Lung microvascular endothelial cell (primary cell): Measurements from ENCODE around the gene TCAIM. TPM values are rescaled to one million over a fixed set of nuclear protein-coding genes. Genes with fewer than 3 reads are reported as not detected.
"Not testable (repeated sequence)": the region's sequence is repeated elsewhere in the genome, so short reads cannot be mapped to it uniquely, and the experiment has no call there.

ENCODE experiments used
- DNase-seq, 2 donors: peaks; one replicate each; pipeline versions ENCODE4 v3.0.0 to v3.0.0-alpha.2; 2010; ENCODE audit warnings: low read depth in 2 of 2
- total RNA-seq: library from RNA; depleted of rRNA; stranded (reverse); fragments of >200 nt; gene quantifications from 2 replicates; pipeline ENCODE4 v1.2.1, GENCODE V29; 2014

Gene TCAIM
- total RNA-seq, 1 donor from 2014 or later, result 14.9 TPM

DNA sequence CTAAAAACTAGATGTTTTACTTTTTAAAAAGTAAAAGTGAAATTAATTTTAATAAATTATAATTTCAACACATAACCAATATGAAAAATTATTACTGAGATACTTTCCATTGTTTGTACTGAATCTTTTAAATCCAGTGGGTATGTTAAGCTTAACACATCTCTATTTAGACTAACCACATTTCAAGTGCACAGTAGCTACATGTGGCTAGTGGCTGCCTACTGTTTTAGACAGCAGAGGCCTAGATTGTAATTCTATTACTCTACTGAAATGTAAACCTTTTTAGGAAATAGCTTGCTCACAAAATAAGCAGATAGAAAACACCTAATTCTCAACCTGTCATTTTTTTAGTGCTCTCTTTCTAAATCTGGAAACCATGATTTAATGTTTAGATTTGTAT is 4.9 kb downstream of the TCAIM start:
- no peak for DNase-seq

DNA sequence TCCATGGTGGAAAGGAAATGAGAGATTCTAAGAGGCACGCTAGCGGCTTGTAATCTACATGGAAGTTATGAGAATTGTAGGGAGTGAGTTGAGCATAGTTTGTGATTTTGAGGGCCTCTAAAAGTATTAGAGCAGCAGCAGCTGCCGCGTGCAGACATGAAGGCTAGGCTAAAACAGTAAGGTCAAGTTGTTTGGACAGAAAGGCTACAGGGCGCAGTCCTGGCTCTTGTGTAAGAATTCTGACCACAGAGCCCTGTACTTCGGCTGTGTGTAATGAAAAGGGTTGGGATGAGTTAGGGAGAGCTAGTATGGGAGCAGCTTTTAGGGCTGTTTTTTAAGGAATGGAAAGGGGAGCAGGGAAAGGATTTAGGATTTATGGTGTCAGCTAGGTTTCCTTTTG is 8.0 kb downstream of the TCAIM start:
- not testable (repeated sequence) for DNase-seq

DNA sequence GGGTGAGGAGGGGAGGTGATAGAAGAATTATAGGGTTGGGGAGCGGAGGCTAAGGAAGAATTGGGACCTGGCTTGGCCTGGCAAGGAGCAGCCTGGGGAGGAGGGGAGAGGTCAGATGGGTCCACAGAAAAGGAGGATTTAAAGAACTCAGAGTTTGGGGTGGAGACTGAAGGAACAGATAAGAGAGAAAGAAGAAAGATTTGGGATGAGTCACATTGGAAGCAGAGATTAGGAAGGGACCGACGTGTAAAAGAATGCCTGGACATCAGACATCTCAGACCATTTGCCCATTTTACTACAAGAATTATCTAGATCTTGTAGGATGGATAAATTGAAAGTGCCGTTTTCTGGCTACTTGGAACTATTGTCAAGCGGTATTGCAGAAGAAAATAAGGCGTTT is 10.4 kb downstream of the TCAIM start:
- DNase-seq, result no peak

DNA sequence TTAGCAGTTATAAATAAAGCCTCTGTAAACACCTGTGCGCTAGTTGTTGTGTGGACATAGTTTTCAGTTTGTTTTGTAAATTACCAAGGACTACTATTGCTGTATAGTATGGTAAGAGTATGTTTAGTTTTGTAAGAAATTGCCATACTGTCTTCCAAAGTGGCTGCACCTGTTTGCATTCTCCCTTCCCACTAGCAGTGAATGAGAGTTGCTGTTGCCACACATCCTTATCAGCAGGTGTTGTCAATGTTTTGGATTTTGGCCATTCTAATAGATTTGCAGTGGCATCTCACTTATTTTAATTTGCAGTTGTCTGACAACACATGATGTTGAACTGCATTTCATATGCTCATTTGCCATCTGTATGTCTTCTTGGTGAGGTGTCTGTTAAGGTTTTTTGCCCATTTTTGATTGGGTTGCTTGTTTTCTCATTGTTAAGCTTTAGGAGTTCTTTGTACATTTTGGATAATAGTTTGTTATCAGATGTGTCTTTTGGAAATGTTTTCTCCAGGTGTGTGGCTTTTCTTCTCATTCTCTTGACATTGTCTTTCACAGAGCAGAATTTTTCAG is 14.9 kb downstream of the TCAIM start:
- DNase-seq, result no peak

DNA sequence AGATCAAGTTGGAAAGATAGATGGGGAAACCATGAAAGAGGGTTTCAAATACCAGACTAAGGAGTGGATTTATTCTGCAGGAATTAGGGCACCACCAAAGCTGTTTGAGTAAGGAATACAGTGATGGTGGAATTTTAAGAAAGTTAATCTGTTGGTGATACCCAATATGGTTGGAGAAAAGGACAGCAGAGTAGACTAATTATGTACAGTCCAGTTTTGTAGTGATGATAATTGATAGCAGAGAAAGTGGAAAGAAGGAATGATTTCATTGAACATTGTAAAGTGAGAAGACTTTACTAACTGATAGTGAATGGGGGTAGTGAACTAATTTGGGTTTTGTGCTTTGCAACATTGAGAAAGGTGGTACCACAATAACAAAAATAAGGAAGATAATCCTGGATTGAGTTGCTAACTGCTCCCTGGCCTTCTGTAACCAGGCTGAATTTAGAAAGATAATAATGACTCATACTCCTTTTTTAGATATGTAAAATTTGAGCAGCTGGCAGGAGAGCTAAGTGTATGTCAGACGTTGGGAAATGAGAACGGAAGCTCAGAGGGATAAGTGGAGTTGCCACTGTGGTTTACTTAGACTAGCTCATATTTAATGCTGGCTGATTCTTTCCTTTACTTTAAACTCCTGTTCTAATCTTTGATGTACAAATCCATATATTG is 16.9 kb downstream of the TCAIM start:
- peak; percentile 43 to 78 for DNase-seq

DNA sequence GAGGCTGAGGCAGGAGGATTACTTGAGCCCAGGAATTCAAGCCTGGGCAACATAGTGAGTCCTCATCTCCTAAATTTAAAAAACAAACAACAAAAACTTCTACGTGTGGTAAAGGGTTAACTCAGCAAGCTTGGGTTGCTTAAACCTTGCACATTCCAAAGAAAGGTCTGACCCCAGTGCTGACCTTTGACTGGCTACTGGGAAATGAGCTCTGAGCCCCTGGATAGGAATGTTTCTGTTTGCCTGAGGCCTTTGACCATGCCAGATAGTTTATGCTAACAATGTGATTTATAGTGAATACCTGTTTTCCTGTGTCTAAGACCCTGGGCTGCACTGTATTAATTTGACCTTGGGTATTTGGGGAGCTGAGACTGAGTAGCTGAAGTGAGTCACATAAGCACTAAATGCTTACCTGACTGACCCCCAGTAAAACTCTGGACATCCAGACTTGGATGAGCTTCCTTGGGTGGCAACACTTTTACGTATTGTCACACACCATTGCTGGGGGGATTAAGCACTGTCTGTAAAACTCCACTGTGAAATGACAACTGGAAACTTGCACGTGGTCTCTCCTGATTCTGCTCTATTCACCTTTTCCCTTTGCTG is 20.7 kb downstream of the TCAIM start:
- DNase-seq, result no peak

DNA sequence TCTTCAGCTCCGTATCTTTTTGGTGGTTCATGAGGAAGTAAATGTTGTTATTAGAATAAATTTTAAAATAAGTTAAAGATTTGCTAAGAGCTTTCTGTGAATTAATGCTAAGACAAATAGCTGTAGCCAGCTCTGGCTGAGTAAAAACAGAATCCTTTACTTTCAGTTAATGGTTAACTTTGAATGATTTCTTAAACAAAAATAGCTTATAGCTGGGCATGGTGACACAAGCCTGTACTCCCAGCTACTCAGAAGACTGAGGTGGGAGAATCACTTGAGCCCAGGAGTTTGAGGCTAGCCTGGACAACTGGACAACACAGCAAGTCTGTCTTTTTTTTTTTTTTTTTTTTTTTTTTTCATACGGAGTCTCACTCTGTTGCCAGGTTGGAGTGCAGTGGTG is 25.0 kb downstream of the TCAIM start:
- DNase-seq, result no peak

DNA sequence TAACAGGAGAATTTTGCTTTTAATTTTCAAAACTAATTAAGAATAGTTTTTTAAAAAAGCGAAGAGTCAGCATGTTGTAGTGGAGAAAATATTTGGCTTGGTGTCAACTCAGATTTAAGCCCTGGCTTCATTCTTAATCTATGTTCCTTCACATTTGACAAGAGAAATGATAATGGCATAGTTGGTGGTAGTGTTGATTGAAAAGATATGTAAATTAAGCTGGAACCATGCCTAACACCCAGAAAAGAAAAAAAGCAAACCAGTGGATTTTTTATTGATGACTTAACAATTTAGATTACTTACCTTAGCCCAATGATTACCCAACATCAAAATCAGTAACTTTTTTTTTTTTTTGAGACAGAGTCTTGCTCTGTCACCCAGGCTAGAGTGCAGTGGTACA is 27.4 kb downstream of the TCAIM start:
- no peak for DNase-seq

DNA sequence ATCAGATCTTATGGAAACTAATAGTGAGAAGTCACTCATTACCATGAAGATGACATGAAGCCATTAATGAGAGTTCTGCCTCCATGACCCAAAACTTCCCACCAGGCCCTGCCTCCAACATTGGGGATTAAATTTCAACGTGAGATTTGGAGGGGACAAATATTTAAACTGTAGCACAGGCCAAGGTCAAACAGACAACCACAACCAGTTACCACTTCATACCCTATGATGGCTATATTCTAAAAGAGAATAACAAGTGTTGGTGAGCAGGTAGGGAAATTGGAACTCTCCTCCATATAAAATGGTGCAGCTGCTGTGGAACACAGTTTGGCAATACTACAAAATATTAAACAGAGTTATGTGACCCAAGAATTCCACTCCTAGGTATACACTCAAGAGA is 36.9 kb downstream of the TCAIM start:
- DNase-seq, result no peak

DNA sequence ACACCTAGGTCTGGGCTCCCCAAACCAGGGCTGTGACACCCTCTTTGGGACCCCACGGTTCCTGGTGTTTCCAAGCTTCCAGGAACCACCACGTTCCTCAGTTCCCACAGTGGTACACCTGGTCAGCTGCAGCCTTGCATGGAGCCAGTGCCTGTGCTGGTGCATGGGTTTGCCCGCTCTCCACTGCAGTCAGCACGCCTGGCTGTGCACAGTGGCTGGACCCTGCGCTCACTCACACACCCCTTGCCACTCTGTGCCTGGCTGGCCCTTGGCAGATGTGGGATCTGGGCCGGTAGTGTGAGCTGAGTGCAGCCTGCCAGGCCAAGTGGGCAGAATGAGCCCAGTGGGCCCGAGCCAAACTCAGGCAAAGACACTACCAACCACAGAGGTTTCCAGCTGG is 48.8 kb downstream of the TCAIM start:
- DNase-seq, result no peak

DNA sequence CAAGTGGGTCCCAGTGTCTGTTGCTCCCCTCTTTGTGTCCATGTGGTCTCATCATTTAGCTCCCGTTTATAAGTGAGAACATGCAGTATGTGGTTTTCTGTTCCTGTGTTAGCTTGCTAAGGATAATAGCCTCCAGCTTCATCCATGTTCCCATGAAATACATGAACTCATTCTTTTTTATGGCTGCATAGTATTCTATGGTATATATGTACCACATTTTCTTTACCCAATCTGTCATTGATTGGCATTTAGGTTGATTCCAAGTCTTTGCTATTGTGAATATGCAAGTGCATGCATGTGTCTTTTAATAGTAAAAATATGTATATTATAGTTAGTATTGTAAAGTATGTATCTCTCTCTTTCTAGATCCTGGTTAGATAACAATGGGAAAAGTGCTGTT is 53.9 kb downstream of the TCAIM start:
- no peak for DNase-seq

DNA sequence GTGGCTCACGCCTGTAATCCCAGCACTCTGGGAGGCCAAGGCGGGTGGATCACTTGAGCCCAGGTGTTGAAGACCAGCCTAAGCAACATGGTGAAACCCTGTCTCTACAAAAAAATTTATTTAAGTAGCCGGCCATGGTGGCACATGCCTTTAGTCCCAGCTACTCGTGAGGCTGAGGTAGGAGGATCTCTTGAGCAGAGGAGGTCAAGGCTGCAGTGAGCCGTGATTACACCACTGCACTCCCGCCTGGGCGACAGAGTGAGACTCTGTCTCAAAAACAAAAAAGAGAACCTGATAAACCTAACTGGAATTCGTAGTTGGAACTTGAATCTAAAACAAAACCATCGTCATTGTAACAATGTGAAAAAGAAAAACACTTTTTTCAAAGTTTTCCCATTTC is 57.1 kb downstream of the TCAIM start:
- no peak for DNase-seq

DNA sequence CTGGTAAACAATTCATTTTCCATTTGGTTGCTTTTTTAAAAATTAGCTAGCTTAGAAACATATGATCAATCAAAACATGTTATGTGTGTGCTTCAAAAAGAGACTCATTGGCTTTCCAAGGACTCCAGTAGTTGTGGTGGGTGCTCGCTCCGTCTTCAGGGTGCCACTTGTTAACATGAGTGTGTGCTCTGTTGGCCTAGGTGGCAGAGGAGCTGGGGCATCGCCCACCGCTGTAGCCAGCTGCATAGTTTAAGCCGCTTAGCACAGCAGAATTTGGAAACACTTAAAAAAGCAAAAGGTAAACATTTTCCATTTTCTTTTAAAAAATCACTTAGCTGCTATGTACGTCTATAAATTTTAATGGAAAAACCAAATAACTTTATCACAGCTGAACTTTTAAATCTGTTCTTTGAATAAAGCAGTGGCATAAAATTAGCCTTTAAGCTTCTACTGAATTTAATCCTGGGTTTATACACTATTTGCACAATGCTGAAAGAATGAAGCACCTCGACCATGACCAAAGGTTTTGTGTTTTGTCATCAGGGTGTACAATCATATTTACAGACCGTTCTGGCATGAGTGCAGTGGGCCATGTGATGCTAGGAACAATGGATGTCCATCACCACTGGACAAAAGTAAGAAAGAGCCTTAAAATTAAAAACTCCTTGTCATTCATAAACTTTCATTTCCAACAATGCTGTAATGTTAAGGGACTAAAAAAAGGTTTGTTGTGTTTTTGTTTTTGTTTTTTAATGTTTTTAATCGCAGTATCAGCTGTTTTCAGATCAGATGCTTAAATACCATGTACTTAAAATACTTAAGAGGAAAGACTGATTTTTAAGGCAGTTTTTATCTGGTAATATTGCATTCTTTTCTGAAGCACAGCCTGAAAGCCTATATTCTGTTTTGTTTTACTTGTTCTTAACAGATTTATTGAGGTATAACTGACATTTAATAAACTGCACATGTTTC is 57.9 kb downstream of the TCAIM start:
- peak in 1 of 2 donors; percentile 31 for DNase-seq

DNA sequence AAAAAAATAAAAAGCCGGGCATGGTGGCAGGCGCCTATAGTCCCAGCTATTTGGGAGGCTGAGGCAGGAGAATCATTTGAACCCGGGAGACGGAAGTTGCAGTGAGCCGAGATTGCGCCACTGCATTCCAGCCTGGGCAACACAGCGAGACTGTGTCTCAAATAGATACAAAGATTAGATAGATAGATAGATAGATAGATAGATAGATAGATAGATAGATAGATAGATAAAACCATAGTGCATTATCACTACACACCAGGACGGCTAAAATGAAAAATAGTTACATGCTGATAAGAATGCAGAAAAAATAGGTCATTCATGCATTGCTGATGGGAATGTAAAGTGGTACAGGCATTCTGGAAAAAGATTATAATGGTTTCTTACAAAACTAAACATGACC is 59.7 kb downstream of the TCAIM start:
- DNase-seq, result not testable (repeated sequence)

DNA sequence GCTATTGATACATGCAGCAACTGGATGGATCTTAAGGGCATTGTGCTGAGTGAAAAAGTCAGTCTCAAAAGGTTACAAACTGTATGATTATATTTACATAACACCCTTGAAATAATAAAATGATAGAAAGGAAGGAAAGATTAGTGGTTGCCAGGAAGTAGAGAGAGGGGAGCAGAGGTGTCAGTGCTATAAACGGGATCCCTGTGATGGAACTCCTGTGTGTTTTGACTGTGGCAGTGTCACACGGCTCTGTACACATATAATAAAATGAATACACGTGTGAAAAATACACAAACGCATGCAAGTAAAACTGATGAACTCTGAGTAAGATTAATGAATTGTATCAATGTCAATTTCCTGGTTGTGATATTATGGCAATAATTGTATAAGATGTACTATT is 60.3 kb downstream of the TCAIM start:
- DNase-seq, result peak in 1 of 2 donors; percentile 52

DNA sequence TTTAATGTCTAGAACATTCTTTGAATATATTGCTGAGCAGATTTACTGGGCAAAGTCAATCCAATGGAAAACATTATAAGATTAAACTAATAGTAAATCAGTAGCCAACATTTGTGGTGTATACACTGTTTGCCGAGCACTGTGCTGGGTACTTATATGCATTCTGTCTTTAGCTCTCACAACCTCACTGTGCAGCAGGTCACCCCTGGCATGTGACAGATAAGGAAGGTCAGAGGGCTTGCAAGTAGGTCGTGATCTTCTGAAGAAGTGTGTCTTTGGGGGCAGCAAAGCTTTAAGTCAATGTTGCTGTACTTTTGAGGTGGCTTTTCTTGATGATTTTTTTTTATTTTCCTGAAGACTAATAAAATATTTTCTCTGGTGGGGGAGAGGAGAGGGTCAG is 62.2 kb downstream of the TCAIM start:
- DNase-seq, result no peak

DNA sequence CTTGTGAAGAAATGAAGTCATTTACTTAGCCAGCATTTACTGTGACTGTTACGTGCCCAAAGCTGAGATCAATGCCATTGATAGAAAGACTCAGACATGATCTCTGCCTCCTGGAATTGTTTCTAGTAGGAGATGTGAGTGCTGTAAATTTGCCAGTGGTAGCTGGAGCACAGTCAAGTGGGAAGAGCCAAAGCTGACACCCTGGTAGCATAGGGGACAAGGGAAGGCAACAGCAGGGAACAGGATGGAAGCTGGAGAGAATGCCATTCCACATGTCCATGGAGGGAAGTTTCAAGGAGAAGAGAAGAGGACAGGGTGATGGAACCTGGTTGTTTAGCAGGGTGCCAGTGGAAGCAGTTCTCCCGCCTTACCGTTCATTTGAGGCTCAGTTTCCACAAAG is 64.0 kb downstream of the TCAIM start:
- DNase-seq, result no peak

DNA sequence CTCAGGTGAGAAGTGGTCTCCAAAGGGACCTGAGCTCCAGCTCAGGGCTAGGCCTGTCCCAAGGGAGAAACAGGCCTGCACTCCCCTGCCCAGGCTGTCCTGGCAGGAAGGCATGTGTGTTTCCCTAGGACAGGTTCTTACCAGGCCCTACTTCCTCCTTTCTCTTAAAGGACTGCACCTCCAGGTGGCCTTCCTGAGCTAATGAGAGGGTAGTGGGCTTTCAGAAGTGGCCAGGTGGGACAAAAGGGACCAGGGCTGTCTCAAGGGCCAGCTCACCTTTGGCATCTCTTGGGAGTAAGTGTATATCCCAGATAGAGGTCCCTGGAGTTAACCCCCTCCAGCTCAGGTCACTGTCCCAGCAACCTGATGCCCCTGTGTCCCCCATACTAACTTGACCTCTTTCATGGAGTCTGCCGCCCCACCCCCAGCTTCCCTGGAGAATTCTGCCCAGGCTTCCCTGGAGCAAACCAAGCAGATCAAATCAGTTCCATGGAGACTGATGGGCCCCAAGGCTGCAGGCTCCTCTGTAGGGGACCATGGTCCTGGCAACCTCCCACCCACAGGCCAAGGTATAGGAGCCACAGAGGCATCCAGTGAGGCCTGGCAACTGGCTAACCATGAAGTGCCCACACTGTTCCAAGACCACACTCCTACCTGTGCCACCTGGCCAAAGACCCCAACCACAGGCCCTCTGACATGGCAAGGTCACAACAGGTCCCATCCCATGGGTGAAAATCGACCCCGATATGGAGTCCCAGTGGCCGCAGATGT is 71.3 kb downstream of the TCAIM start:
- no peak for DNase-seq

DNA sequence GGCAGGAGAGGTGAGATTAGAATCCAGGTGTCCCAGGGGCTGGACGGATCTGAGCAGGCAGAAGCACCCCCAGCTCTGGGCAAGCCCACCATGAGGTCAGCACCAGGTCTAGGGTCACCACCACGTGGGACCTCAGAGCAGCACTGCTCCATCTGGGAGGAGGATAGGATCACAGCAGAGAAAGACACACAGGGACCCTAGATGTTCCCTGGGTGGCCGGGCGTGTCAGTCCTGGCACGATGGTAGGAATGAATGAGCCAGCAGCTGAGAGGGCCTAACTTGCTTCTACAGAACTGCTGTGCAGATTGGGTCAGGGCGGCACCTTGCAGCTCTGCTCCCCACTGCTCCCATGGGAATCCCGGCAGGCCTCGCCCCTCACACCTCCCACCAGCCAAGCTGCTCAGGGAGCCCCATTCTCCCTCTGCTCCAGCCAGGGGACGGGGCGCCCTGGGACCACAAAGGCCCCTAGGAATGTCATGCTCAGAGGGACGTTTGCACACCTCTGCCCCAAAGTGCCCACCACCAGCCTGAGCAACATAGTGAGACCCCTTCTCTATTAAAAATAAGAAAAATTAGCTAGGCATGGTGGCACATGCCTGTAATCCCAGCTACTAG is 72.6 kb downstream of the TCAIM start:
- no peak for DNase-seq

DNA sequence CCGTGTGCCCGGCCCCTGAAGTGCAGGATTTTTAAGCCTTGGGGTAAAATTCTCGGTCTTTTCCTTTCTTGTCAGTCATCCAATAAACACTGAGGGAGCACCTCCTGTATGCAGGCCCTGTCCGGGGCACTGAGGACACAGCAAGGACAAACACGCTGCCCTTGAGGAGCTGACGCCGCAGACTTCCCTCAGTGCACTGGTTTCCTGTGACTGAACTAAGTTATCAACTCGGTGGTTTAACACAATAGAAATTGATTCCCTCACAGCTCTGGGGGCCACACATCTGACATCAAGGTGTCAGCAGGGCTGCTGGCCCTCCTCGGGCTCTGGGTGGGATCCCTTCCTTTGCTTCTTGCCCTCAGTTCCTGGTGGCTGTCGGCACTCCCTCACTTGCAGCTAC is 73.8 kb downstream of the TCAIM start:
- DNase-seq, result peak in 1 of 2 donors; percentile 21

DNA sequence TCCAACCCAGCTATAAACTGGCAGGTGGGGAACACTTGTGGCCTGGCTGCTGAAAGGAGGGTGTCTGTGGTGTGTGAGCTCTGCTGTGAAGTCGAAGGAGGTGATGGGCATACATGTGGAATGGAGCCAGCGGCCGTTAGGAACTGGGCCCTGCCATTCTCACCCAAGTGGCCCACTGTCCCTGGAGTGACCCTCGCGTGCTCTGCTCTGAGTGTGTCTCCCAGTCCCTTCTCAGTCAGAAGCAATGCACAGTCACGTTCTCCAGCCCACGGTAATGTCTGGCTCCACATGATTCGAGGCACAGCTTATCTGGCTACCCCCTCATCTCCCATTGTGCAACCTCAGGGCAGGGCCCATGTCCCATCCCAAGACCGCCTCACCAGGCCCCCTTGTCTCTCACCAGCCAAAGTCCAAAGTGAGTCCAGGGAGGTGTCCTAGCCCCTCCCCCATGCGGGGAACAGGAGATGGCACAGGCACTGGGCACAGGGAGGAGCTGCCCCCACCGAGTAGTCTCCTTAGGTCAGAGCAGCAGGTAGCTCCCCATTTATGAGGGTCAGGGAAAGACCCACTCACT is 76.0 kb downstream of the TCAIM start:
- DNase-seq, result no peak
